GM18517 (cell line): ENCODE results near the gene KRT82.

ENCODE experiments used
- ATAC-seq: cut with Tn5 transposase; IDR thresholded peaks from one replicate; pipeline ENCODE4 v1.9.1; 2021; ENCODE audit warnings: mild to moderate bottlenecking, moderate library complexity; ENCODE audit not compliant: unreplicated experiment

Gene KRT82

GRCh38 chr12:52363111-52363679 is 42.9 kb downstream of the KRT82 start:
- ATAC-seq = no peak

- ATAC-seq = no peak
Measured at GRCh38 chr12:52362118-52362726, 43.9 kb downstream of the KRT82 start.

GRCh38 chr12:52361553-52361952 is 44.6 kb downstream of the KRT82 start:
- ATAC-seq = no peak

- ATAC-seq = no peak
Measured at GRCh38 chr12:52360663-52361271, 45.4 kb downstream of the KRT82 start.

GRCh38 chr12:52360106-52360662 is 46.0 kb downstream of the KRT82 start:
- ATAC-seq = no peak

GRCh38 chr12:52359621-52360061 is 46.5 kb downstream of the KRT82 start:
- ATAC-seq = no peak

- peak; percentile 91 for ATAC-seq
Measured at GRCh38 chr12:52358575-52359350, 47.4 kb downstream of the KRT82 start.

- no peak for ATAC-seq
Measured at GRCh38 chr12:52356762-52357580, 49.2 kb downstream of the KRT82 start.

- ATAC-seq = no peak
Measured at GRCh38 chr12:52356031-52356761, 49.9 kb downstream of the KRT82 start.

- ATAC-seq = no peak
Measured at GRCh38 chr12:52355176-52355575, 51.0 kb downstream of the KRT82 start.

GRCh38 chr12:52354200-52354599 is 51.9 kb downstream of the KRT82 start:
- ATAC-seq = no peak

- ATAC-seq = no peak
Measured at GRCh38 chr12:52353766-52354165, 52.4 kb downstream of the KRT82 start.

GRCh38 chr12:52352951-52353350 is 53.2 kb downstream of the KRT82 start:
- ATAC-seq = no peak

GRCh38 chr12:52351196-52352059 is 54.7 kb downstream of the KRT82 start:
- ATAC-seq = no peak

GRCh38 chr12:52350786-52351185 is 55.3 kb downstream of the KRT82 start:
- ATAC-seq = no peak

- no peak for ATAC-seq
Measured at GRCh38 chr12:52350021-52350620, 56.0 kb downstream of the KRT82 start.

GRCh38 chr12:52349196-52349595 is 56.9 kb downstream of the KRT82 start:
- no peak for ATAC-seq
